ENCODE results near the gene CXXC1. TPM values are rescaled to one million over a fixed set of nuclear protein-coding genes. Genes with fewer than 3 reads are reported as not detected.

Gene CXXC1
- total RNA-seq, 1 experiment from 2014 or later: 43.0 TPM

GRCh38 chr18:50283469-50284209 lies 3.9 kb downstream of the CXXC1 start:
- H3K9me3 ChIP-seq (ENCODE audit: low read length): no peaks in the 10 kb centered on the region
- no peak overlapping the region for H3K9ac ChIP-seq (ENCODE audit: low read length)

GRCh38 chr18:50282521-50283335 lies 4.8 kb downstream of the CXXC1 start:
- Histone ChIP-seq H4K20me1 (ENCODE audit: insufficient read depth, low read depth, low read length) (0 out of 2 replicates have a peak, but pooled peaks cover 7% of the 10 kb centered on the region), H2AFZ (ENCODE audit: low read length) (no peak overlapping the region), H3K9ac (ENCODE audit: low read length) (no peak overlapping the region), H3K4me1 (ENCODE audit: low read length) (peaks cover 34% of the 10 kb centered on the region), H3K79me2 (ENCODE audit: low read length) (peaks cover 54% of the 10 kb centered on the region), H3K36me3 (ENCODE audit: insufficient read depth, low read length) (peaks cover 30% of the 10 kb centered on the region; the same call in 1 of the 2 replicates), H3K9me2 (replicated peaks; ENCODE audit: insufficient read depth, low read length) (no peaks in the 10 kb centered on the region), H3K4me3 (ENCODE audit: low read length) (no peak overlapping the region), H3K27ac (ENCODE audit: low read length) (no peak overlapping the region), H3K9me3 (ENCODE audit: low read length) (no peaks in the 10 kb centered on the region), H3K4me2 (ENCODE audit: low read depth, low read length, poor library complexity, severe bottlenecking) (peak overlapping the region; percentile 95), H3K27me3 (ENCODE audit: low read length) (no peaks in the 10 kb centered on the region)
- DNase-seq: no peak

More at GRCh38 chr18:50283469-50284209, 3.9 kb downstream of the CXXC1 start:
- no peak overlapping the region for H3K4me3 ChIP-seq (ENCODE audit: low read length)
- H3K79me2 ChIP-seq (ENCODE audit: low read length): peaks cover 47% of the 10 kb centered on the region
- no peak for DNase-seq
- no peaks in the 10 kb centered on the region for H3K9me2 ChIP-seq (replicated peaks; ENCODE audit: insufficient read depth, low read length)
- H2AFZ ChIP-seq (ENCODE audit: low read length): no peak overlapping the region
- H3K4me1 ChIP-seq (ENCODE audit: low read length): peaks cover 36% of the 10 kb centered on the region
- H3K4me2 ChIP-seq (ENCODE audit: low read depth, low read length, poor library complexity, severe bottlenecking): no peak overlapping the region
- H4K20me1 ChIP-seq (ENCODE audit: insufficient read depth, low read depth, low read length): 0 out of 2 replicates have a peak, but pooled peaks cover 7% of the 10 kb centered on the region
- H3K27ac ChIP-seq (ENCODE audit: low read length): no peak overlapping the region
- H3K36me3 ChIP-seq (ENCODE audit: insufficient read depth, low read length): peaks cover 23% of the 10 kb centered on the region; the same call in 1 of the 2 replicates
- no peaks in the 10 kb centered on the region for H3K27me3 ChIP-seq (ENCODE audit: low read length)

GRCh38 chr18:50281972-50282520 lies 5.4 kb downstream of the CXXC1 start:
- Histone ChIP-seq H3K36me3 (ENCODE audit: insufficient read depth, low read length) (peaks cover 33% of the 10 kb centered on the region; the same call in 1 of the 2 replicates), H3K9ac (ENCODE audit: low read length) (peak overlapping the region; percentile 96), H3K27ac (ENCODE audit: low read length) (no peak overlapping the region), H3K4me3 (ENCODE audit: low read length) (peak overlapping the region; percentile 94), H3K79me2 (ENCODE audit: low read length) (peaks cover 49% of the 10 kb centered on the region), H3K9me2 (replicated peaks; ENCODE audit: insufficient read depth, low read length) (no peaks in the 10 kb centered on the region), H4K20me1 (ENCODE audit: insufficient read depth, low read depth, low read length) (0 out of 2 replicates have a peak, but pooled peaks cover 7% of the 10 kb centered on the region), H3K4me1 (ENCODE audit: low read length) (peaks cover 34% of the 10 kb centered on the region), H3K27me3 (ENCODE audit: low read length) (no peaks in the 10 kb centered on the region), H2AFZ (ENCODE audit: low read length) (no peak overlapping the region; the same call in 1 of the 2 replicates), H3K9me3 (ENCODE audit: low read length) (no peaks in the 10 kb centered on the region), H3K4me2 (ENCODE audit: low read depth, low read length, poor library complexity, severe bottlenecking) (peak overlapping the region; percentile 95)
- no peak for DNase-seq

- Histone ChIP-seq H2AFZ (ENCODE audit: low read length) (peak within 1 kb of the TSS; percentile 78; the same call in 1 of the 2 replicates), H3K9me2 (replicated peaks; ENCODE audit: insufficient read depth, low read length) (no peaks in the 10 kb centered on the region), H3K4me2 (ENCODE audit: low read depth, low read length, poor library complexity, severe bottlenecking) (peak within 1 kb of the TSS; percentile 95), H3K4me1 (ENCODE audit: low read length) (peaks cover 30% of the 10 kb centered on the region), H3K4me3 (ENCODE audit: low read length) (peak within 1 kb of the TSS; percentile 94), H3K27me3 (ENCODE audit: low read length) (no peaks in the 10 kb centered on the region), H3K36me3 (ENCODE audit: insufficient read depth, low read length) (peaks cover 37% of the 10 kb centered on the region; the same call in 1 of the 2 replicates), H3K9ac (ENCODE audit: low read length) (peak within 1 kb of the TSS; percentile 96), H3K79me2 (ENCODE audit: low read length) (peaks cover 43% of the 10 kb centered on the region), H4K20me1 (ENCODE audit: insufficient read depth, low read depth, low read length) (0 out of 2 replicates have a peak, but pooled peaks cover 1% of the 10 kb centered on the region), H3K27ac (ENCODE audit: low read length) (peak within 1 kb of the TSS; percentile 66), H3K9me3 (ENCODE audit: low read length) (no peaks in the 10 kb centered on the region)
- DNase-seq: peak; percentile 99
These were observed 6.1 kb downstream of the CXXC1 start, which contains the start of gene MBD1 for GRCh38 chr18:50281295-50281971. TSS of gene MBD1 (minus strand) at chr18:50281523. CDS start at chr18:50279992, 1,531 bp downstream.

- H3K4me3 ChIP-seq (ENCODE audit: low read length): peak overlapping the region; percentile 94
- H4K20me1 ChIP-seq (ENCODE audit: insufficient read depth, low read depth, low read length): no peaks in the 10 kb centered on the region
- peaks cover 37% of the 10 kb centered on the region for H3K79me2 ChIP-seq (ENCODE audit: low read length)
- H2AFZ ChIP-seq (ENCODE audit: low read length): peak overlapping the region; percentile 78; the same call in 1 of the 2 replicates
- H3K9ac ChIP-seq (ENCODE audit: low read length): peak overlapping the region; percentile 96
- H3K27ac ChIP-seq (ENCODE audit: low read length): peak overlapping the region; percentile 66
- no peaks in the 10 kb centered on the region for H3K9me3 ChIP-seq (ENCODE audit: low read length)
- H3K36me3 ChIP-seq (ENCODE audit: insufficient read depth, low read length): peaks cover 38% of the 10 kb centered on the region
- H3K4me2 ChIP-seq (ENCODE audit: low read depth, low read length, poor library complexity, severe bottlenecking): peak overlapping the region; percentile 95
- no peak for DNase-seq
- H3K4me1 ChIP-seq (ENCODE audit: low read length): peaks cover 25% of the 10 kb centered on the region
- H3K9me2 ChIP-seq (replicated peaks; ENCODE audit: insufficient read depth, low read length): no peaks in the 10 kb centered on the region
- H3K27me3 ChIP-seq (ENCODE audit: low read length): no peaks in the 10 kb centered on the region
These were observed 6.7 kb downstream of the CXXC1 start for GRCh38 chr18:50280707-50281294.

GRCh38 chr18:50279752-50280151 lies 7.7 kb downstream of the CXXC1 start:
- Histone ChIP-seq H3K27ac (ENCODE audit: low read length) (no peak overlapping the region), H3K27me3 (ENCODE audit: low read length) (no peaks in the 10 kb centered on the region), H3K4me2 (ENCODE audit: low read depth, low read length, poor library complexity, severe bottlenecking) (peak overlapping the region; percentile 95), H4K20me1 (ENCODE audit: insufficient read depth, low read depth, low read length) (no peaks in the 10 kb centered on the region), H3K4me3 (ENCODE audit: low read length) (peak overlapping the region; percentile 94), H3K79me2 (ENCODE audit: low read length) (peaks cover 33% of the 10 kb centered on the region), H3K9me3 (ENCODE audit: low read length) (no peaks in the 10 kb centered on the region), H3K9ac (ENCODE audit: low read length) (peak overlapping the region; percentile 96), H3K36me3 (ENCODE audit: insufficient read depth, low read length) (peaks cover 38% of the 10 kb centered on the region), H3K9me2 (replicated peaks; ENCODE audit: insufficient read depth, low read length) (no peaks in the 10 kb centered on the region), H3K4me1 (ENCODE audit: low read length) (peaks cover 25% of the 10 kb centered on the region), H2AFZ (ENCODE audit: low read length) (no peak overlapping the region)
- DNase-seq: no peak

GRCh38 chr18:50277942-50278341 lies 9.6 kb downstream of the CXXC1 start:
- peaks cover 33% of the 10 kb centered on the region for H3K79me2 ChIP-seq (ENCODE audit: low read length)
- no peak overlapping the region for H3K4me3 ChIP-seq (ENCODE audit: low read length)
- H3K4me1 ChIP-seq (ENCODE audit: low read length): peaks cover 25% of the 10 kb centered on the region
- no peak overlapping the region for H3K4me2 ChIP-seq (ENCODE audit: low read depth, low read length, poor library complexity, severe bottlenecking)
- no peak overlapping the region for H2AFZ ChIP-seq (ENCODE audit: low read length)
- H4K20me1 ChIP-seq (ENCODE audit: insufficient read depth, low read depth, low read length): no peaks in the 10 kb centered on the region
- no peak for DNase-seq
- no peaks in the 10 kb centered on the region for H3K9me2 ChIP-seq (replicated peaks; ENCODE audit: insufficient read depth, low read length)
- no peaks in the 10 kb centered on the region for H3K27me3 ChIP-seq (ENCODE audit: low read length)
- no peak overlapping the region for H3K27ac ChIP-seq (ENCODE audit: low read length)
- H3K36me3 ChIP-seq (ENCODE audit: insufficient read depth, low read length): peaks cover 40% of the 10 kb centered on the region
- H3K9me3 ChIP-seq (ENCODE audit: low read length): no peaks in the 10 kb centered on the region
- no peak overlapping the region for H3K9ac ChIP-seq (ENCODE audit: low read length)

Measured in Karpas-422 (cell line).